Suprapubic skin (tissue), 4 donors: ENCODE data around the gene DAAM2.

ENCODE experiments used
- EP300 ChIP-seq: sonication (generic); formaldehyde crosslinking; IDR thresholded peaks from one replicate; pipeline ENCODE4 v1.6.1; 2017; ENCODE audit warnings: antibody characterized with exemption
- POLR2A ChIP-seq, 2 donors: fragments of 450-650 bp; IDR thresholded peaks; one replicate each; pipeline ENCODE4 v1.6.1; 2017; ENCODE audit warnings: antibody characterized with exemption in 2 of 2, mild to moderate bottlenecking in 2 of 2, moderate library complexity in 2 of 2
- POLR2AphosphoS5 ChIP-seq, 3 donors: sonication (generic); formaldehyde crosslinking; IDR thresholded peaks; one replicate each; pipeline ENCODE4 v1.6.1; 2017; ENCODE audit warnings: antibody characterized with exemption in 3 of 3
- TF ChIP-seq, protein P1 (sequence below), 2 donors: fragments of 200-600 bp in 1 of 2; fragments of 450-650 bp in 1 of 2; sonication (generic) in 1 of 2; IDR thresholded peaks; one replicate each; pipeline ENCODE4 v1.5.1; 2016 to 2019; ENCODE audit warnings: antibody characterized with exemption in 2 of 2, mild to moderate bottlenecking in 1 of 2, moderate library complexity in 1 of 2

DNA sequence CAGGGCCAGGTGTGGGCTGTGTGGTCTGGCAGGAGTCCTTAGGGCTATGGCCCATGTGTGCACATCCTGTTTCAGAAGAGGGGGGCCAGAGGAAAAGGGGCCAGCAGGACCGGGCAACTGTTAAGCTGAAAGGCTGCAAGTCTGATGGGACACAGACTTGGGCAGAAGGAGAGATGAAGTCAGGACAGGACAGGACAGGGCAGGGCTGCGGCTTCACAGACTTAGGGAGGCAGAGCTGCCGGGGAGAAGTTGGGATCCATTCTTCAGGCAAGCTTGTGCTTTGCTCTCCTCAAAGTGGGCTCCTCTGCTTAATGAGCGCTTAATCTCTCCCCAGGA is 113.4 kb downstream of the DAAM2 start:
- TF ChIP-seq, protein P1, sequence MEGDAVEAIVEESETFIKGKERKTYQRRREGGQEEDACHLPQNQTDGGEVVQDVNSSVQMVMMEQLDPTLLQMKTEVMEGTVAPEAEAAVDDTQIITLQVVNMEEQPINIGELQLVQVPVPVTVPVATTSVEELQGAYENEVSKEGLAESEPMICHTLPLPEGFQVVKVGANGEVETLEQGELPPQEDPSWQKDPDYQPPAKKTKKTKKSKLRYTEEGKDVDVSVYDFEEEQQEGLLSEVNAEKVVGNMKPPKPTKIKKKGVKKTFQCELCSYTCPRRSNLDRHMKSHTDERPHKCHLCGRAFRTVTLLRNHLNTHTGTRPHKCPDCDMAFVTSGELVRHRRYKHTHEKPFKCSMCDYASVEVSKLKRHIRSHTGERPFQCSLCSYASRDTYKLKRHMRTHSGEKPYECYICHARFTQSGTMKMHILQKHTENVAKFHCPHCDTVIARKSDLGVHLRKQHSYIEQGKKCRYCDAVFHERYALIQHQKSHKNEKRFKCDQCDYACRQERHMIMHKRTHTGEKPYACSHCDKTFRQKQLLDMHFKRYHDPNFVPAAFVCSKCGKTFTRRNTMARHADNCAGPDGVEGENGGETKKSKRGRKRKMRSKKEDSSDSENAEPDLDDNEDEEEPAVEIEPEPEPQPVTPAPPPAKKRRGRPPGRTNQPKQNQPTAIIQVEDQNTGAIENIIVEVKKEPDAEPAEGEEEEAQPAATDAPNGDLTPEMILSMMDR (IDR thresholded peaks at IDR 0.05) = no peak
- TF ChIP-seq POLR2A (IDR thresholded peaks at IDR 0.05) (no peak), EP300 (no peak), POLR2AphosphoS5 (IDR thresholded peaks at IDR 0.05) (no peak)
